HepG2 (cell line): ENCODE data around the gene FGL2. TPM values are rescaled to one million over a fixed set of nuclear protein-coding genes. Genes with fewer than 3 reads are reported as not detected.

Source experiments
- ATAC-seq: fragments of 200-7000 bp; cut with Tn5 transposase; 3 replicates; pipeline ENCODE4 v1.9.1; 2020; ENCODE audit warnings: mild to moderate bottlenecking, moderate library complexity
- BruUV-seq: library from RNA; stranded (reverse); fragments of 400-500 nt; replicated peaks from 2 replicates; lab custom pipeline; 2021; lab: Mats Ljungman, UMichigan
- CTCF ChIA-PET: fragments of 300-600 bp; formaldehyde crosslinking; extraction: SDS; loops from one replicate; lab custom pipeline; 2021; ENCODE audit warnings: low total read pairs, inconsistent platforms, low intra/inter-chr PET ratio; lab: Yijun Ruan, JAX
- POLR2A ChIA-PET: fragments of 350-600 bp; sonication (Branson Sonifier 250); formaldehyde crosslinking; loops from one replicate; lab custom pipeline; 2020; ENCODE audit warnings: antibody characterized with exemption, inconsistent platforms; lab: Yijun Ruan, JAX
- DNase-seq: peaks from one replicate; pipeline ENCODE4 v3.0.0-alpha.2; 2015; ENCODE audit warnings: low spot score
- FAIRE-seq: peaks from 3 replicates; lab custom pipeline; 2011; peaks lifted over from hg19 to GRCh38; lab: Jason Lieb, UNC
- H2AFZ ChIP-seq: one replicate; pipeline ENCODE4 v1.6.1; 2011; ENCODE audit warnings: low read length, inconsistent platforms
- H3K27ac ChIP-seq: fragments of 300-600 bp; 3 replicates; pipeline ENCODE4 v1.8.0; 2011; ENCODE audit warnings: mixed run types, mild to moderate bottlenecking, mixed read lengths, low read length, inconsistent platforms; ENCODE audit not compliant: insufficient read depth; ENCODE audit errors: extremely low read length
- H3K27me3 ChIP-seq, 2 experiments: fragments of 200-600 bp in 1 of 2; 2 replicates in 1 of 2; 3 replicates in 1 of 2; pipeline versions ENCODE4 v1.6.0 to v1.8.0; 2011; ENCODE audit warnings: low read length in 2 of 2, mild to moderate bottlenecking in 2 of 2, moderate library complexity in 2 of 2, inconsistent platforms in 1 of 2; ENCODE audit not compliant: insufficient read depth in 2 of 2, control insufficient read depth in 1 of 2
- H3K36me3 ChIP-seq, 2 experiments: fragments of 200-600 bp in 1 of 2; replicated peaks in 1 of 2; 2 replicates in 1 of 2; 3 replicates in 1 of 2; pipeline versions ENCODE4 v1.5.1 to v1.8.0; 2011; ENCODE audit warnings: low read length in 2 of 2, inconsistent platforms in 1 of 2; ENCODE audit not compliant: insufficient read depth in 2 of 2, control insufficient read depth in 1 of 2
- H3K4me1 ChIP-seq: 2 replicates; pipeline ENCODE4 v1.5.1; 2012; ENCODE audit warnings: low read length, inconsistent platforms; ENCODE audit not compliant: insufficient read depth
- H3K4me2 ChIP-seq: 2 replicates; pipeline ENCODE4 v1.6.0; 2011; ENCODE audit warnings: low read depth, low read length, inconsistent platforms
- H3K4me3 ChIP-seq, 3 experiments: fragments of 200-600 bp in 1 of 3; sonication (generic), shearing (Covaris generic) in 1 of 3; replicated peaks in 1 of 3; 2 replicates each; pipeline ENCODE4 v1.5.1; 2011 to 2016; ENCODE audit warnings: low read length in 3 of 3, inconsistent platforms in 2 of 3, low read depth in 2 of 3, mild to moderate bottlenecking in 2 of 3, control low read depth in 1 of 3, mixed read lengths in 1 of 3; ENCODE audit not compliant: insufficient read depth in 1 of 3
- H3K79me2 ChIP-seq: one replicate; pipeline ENCODE4 v1.6.1; 2011; ENCODE audit warnings: low read length, inconsistent platforms; ENCODE audit not compliant: insufficient read depth
- H3K9ac ChIP-seq: 2 replicates; pipeline ENCODE4 v1.6.0; 2011; ENCODE audit warnings: mild to moderate bottlenecking, low read depth, low read length, inconsistent platforms; ENCODE audit not compliant: insufficient read depth
- H3K9me3 ChIP-seq: 2 replicates; pipeline ENCODE4 v1.5.1; 2012; ENCODE audit warnings: mild to moderate bottlenecking, low read length
- H4K20me1 ChIP-seq: 2 replicates; pipeline ENCODE4 v1.6.0; 2011; ENCODE audit warnings: inconsistent platforms, mild to moderate bottlenecking, low read length, moderate library complexity; ENCODE audit not compliant: insufficient read depth
- CBX1 ChIP-seq: IDR thresholded peaks from one replicate; pipeline ENCODE4 v1.6.1; 2016; ENCODE audit warnings: antibody characterized with exemption, low read depth
- DPF2 ChIP-seq: sonication (generic); formaldehyde crosslinking; IDR thresholded peaks from 2 replicates; pipeline ENCODE4 v1.4.0; 2020; ENCODE audit warnings: mild to moderate bottlenecking, low read depth, missing genetic modification reagents, borderline replicate concordance
- FOXK2 ChIP-seq: fragments of 450-650 bp; IDR thresholded peaks from 2 replicates; pipeline ENCODE4 v1.6.1; 2016
- ISX ChIP-seq: sonication (generic); formaldehyde crosslinking; conservative IDR thresholded peaks from 2 replicates; pipeline ENCODE4 v1.5.0; 2020; ENCODE audit warnings: missing genetic modification reagents
- SNAI1 ChIP-seq: sonication (generic); formaldehyde crosslinking; IDR thresholded peaks from 2 replicates; pipeline ENCODE4 v1.5.0; 2020; ENCODE audit warnings: mild to moderate bottlenecking, missing genetic modification reagents, borderline replicate concordance
- ZNF350 ChIP-seq: sonication (generic); formaldehyde crosslinking; IDR thresholded peaks from 2 replicates; pipeline ENCODE4 v1.4.0; 2020; ENCODE audit warnings: mild to moderate bottlenecking, low read depth, missing genetic modification reagents, borderline replicate concordance
- ZNF672 ChIP-seq: sonication (generic); formaldehyde crosslinking; IDR thresholded peaks from 2 replicates; pipeline ENCODE4 v1.8.1; 2022; ENCODE audit warnings: missing genetic modification reagents
- ZNF788 ChIP-seq: sonication (generic); formaldehyde crosslinking; IDR thresholded peaks from 2 replicates; pipeline ENCODE4 v1.5.0; 2020; ENCODE audit warnings: mild to moderate bottlenecking, missing genetic modification reagents, borderline replicate concordance
- WGBS: methylation state at CpG from one replicate; pipeline ENCODE4 v1.1.6; 2017; ENCODE audit warnings: low lambda C conversion rate; 5-methylcytosine and 5-hydroxymethylcytosine counted together
- in situ Hi-C: cut with HindIII; loops from 2 replicates; pipeline ENCODE4 v1.10.0; 2017; ENCODE audit warnings: low pct_unique_long_range_greater_than_20kb; ENCODE audit not compliant: extremely low pct_ligation_motif_present
- intact Hi-C: fragments of 100-400 bp; cut with micrococcal nuclease; formaldehyde crosslinking; loops from one replicate; pipeline ENCODE4 v1.10.0; 2022; ENCODE audit not compliant: unreplicated experiment
- polyA plus RNA-seq, 8 experiments: library from polyadenylated mRNA; depleted of rRNA in 3 of 8; stranded (reverse) in 7 of 8; unstranded in 1 of 8; fragments of >200 nt; fragmentation: Illumina TruSeq in 4 of 8; extraction: Trizol in 4 of 8; gene quantifications; 2 replicates each; pipeline versions ENCODE4 v1.2.1 to v1.2.3, GENCODE V29; 2011 to 2016; ENCODE audit warnings: low read depth in 4 of 8, missing spikeins in 1 of 8, mixed read lengths in 1 of 8; ENCODE audit not compliant: insufficient read depth in 1 of 8
- total RNA-seq, 5 experiments: library from RNA; depleted of rRNA; stranded (reverse); fragments of >200 nt; fragmentation: Illumina TruSeq; extraction: Trizol; gene quantifications; 2 replicates each; pipeline ENCODE4 v1.2.3, GENCODE V29; 2016; ENCODE audit warnings: low read depth in 1 of 5
- TF ChIP-seq, protein P1 (sequence below), 2 experiments: sonication (generic) in 1 of 2; formaldehyde crosslinking in 1 of 2; IDR thresholded peaks; 2 replicates each; pipeline versions ENCODE4 v1.6.1 to v1.9.0; 2014 to 2022; ENCODE audit warnings: antibody characterized with exemption in 1 of 2, borderline replicate concordance in 1 of 2, inconsistent platforms in 1 of 2, low read depth in 1 of 2, missing genetic modification reagents in 1 of 2
- TF ChIP-seq, protein P2 (sequence below): IDR thresholded peaks from 2 replicates; pipeline ENCODE4 v1.6.1; 2012; ENCODE audit warnings: low read length, improper control_type of control experiment
- TF ChIP-seq, protein P3 (sequence below): sonication (generic); formaldehyde crosslinking; IDR thresholded peaks from 2 replicates; pipeline ENCODE4 v1.4.0; 2020; ENCODE audit warnings: missing genetic modification reagents, borderline replicate concordance

FGL2 gene
- total and polyA plus RNA-seq, 2 of the 13 experiments (the other 11 are each of a cell fraction or from before 2014, with no cell fraction given), result 0.04 to 0.15 TPM

DNA sequence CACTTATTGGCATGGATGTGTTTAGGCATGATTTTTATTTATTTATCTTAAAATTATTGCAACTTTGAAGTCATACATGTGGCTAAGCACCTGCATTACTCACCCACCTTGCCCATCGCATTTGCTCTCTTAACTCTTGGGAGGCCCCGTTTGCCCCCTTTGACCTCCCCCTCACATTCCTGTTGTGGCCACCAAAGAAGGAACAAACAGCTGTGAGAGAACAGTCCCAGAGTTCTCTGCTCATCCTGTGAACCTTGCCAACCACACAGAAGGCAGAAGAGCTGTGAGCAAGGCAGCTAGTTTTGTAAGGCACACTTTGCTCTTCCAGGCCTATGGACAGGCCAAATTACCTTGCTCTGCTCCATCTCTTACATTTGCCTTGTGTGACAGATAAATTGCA lies 23.6 kb upstream of the FGL2 start (continued):
- TF ChIP-seq, protein P1, sequence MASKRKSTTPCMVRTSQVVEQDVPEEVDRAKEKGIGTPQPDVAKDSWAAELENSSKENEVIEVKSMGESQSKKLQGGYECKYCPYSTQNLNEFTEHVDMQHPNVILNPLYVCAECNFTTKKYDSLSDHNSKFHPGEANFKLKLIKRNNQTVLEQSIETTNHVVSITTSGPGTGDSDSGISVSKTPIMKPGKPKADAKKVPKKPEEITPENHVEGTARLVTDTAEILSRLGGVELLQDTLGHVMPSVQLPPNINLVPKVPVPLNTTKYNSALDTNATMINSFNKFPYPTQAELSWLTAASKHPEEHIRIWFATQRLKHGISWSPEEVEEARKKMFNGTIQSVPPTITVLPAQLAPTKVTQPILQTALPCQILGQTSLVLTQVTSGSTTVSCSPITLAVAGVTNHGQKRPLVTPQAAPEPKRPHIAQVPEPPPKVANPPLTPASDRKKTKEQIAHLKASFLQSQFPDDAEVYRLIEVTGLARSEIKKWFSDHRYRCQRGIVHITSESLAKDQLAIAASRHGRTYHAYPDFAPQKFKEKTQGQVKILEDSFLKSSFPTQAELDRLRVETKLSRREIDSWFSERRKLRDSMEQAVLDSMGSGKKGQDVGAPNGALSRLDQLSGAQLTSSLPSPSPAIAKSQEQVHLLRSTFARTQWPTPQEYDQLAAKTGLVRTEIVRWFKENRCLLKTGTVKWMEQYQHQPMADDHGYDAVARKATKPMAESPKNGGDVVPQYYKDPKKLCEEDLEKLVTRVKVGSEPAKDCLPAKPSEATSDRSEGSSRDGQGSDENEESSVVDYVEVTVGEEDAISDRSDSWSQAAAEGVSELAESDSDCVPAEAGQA (IDR thresholded peaks at IDR 0.05; ENCODE audit: low read depth), result no peak
- TF ChIP-seq, protein P1 (CRISPR knock-in tag; IDR thresholded peaks at IDR 0.05; ENCODE audit: borderline replicate concordance), result no peak
- no peak for TF ChIP-seq FOXK2

DNA sequence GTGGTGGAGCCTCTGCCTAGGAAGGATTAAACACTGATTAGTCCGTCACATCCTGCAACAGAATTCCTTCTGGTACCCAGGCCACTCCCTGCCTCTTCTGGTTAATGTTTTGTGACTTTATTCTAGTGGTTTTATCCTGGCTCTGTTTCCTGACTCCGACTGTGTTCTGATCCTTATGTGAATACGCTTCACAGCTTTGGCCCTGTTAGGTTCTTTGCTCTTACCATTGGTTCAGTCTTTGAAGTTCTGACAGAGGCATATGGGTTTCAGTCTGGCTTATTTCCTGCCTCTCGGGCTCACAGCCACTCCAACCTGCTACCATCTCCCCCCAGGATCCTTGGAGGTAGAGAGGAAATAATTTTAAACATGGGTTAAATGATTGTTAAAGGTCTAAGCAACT lies 23.2 kb upstream of the FGL2 start:
- ChIA-PET CTCF (no interaction called here), POLR2A (no interaction called here)
- Histone ChIP-seq H2AFZ (no peak overlapping the region), H3K9ac (no peak overlapping the region), H3K4me2 (no peak overlapping the region), H3K9me3 (peaks cover 4% of the 10 kb centered on the region; the same call in 1 of the 2 replicates), H3K27ac (no peak overlapping the region), H3K36me3 (no peaks in the 10 kb centered on the region), H4K20me1 (no peaks in the 10 kb centered on the region), H3K79me2 (no peaks in the 10 kb centered on the region), H3K4me3 (no peak overlapping the region), H3K4me1 (peaks cover 12% of the 10 kb centered on the region; the same call in 1 of the 2 replicates), H3K27me3 (no peaks in the 10 kb centered on the region)
- no peak for DNase-seq
- 87% methylated on average over 4 of the region's 4 CpGs for WGBS
- no peak for ATAC-seq
- intact Hi-C loops, result no loop called here
- no peak for FAIRE-seq
- in situ Hi-C loops, result no loop called here
- no TSS peak for BruUV-seq
- TF ChIP-seq, protein P2, sequence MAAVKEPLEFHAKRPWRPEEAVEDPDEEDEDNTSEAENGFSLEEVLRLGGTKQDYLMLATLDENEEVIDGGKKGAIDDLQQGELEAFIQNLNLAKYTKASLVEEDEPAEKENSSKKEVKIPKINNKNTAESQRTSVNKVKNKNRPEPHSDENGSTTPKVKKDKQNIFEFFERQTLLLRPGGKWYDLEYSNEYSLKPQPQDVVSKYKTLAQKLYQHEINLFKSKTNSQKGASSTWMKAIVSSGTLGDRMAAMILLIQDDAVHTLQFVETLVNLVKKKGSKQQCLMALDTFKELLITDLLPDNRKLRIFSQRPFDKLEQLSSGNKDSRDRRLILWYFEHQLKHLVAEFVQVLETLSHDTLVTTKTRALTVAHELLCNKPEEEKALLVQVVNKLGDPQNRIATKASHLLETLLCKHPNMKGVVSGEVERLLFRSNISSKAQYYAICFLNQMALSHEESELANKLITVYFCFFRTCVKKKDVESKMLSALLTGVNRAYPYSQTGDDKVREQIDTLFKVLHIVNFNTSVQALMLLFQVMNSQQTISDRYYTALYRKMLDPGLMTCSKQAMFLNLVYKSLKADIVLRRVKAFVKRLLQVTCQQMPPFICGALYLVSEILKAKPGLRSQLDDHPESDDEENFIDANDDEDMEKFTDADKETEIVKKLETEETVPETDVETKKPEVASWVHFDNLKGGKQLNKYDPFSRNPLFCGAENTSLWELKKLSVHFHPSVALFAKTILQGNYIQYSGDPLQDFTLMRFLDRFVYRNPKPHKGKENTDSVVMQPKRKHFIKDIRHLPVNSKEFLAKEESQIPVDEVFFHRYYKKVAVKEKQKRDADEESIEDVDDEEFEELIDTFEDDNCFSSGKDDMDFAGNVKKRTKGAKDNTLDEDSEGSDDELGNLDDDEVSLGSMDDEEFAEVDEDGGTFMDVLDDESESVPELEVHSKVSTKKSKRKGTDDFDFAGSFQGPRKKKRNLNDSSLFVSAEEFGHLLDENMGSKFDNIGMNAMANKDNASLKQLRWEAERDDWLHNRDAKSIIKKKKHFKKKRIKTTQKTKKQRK, result no peak
- TF ChIP-seq ZNF350 (CRISPR knock-in tag) (no peak), CBX1 (no peak), SNAI1 (no peak), ZNF672 (no peak), ISX (no peak), ZNF788 (CRISPR knock-in tag) (no peak), DPF2 (no peak)
- TF ChIP-seq, protein P3, sequence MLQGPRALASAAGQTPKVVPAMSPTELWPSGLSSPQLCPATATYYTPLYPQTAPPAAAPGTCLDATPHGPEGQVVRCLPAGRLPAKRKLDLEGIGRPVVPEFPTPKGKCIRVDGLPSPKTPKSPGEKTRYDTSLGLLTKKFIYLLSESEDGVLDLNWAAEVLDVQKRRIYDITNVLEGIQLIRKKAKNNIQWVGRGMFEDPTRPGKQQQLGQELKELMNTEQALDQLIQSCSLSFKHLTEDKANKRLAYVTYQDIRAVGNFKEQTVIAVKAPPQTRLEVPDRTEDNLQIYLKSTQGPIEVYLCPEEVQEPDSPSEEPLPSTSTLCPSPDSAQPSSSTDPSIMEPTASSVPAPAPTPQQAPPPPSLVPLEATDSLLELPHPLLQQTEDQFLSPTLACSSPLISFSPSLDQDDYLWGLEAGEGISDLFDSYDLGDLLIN, result no peak
